Stimulated activated CD4-positive, alpha-beta T cell treated with anti-CD3 and anti-CD28 coated beads, Interleukin-12 subunit alpha, Interleukin-12 subunit beta, amount 100 ng/mL, for 4 hours (primary cell): Measurements from ENCODE around the gene SOX18.
"Not testable (repeated sequence)": the region's sequence is repeated elsewhere in the genome, so short reads cannot be mapped to it uniquely, and the experiment has no call there.

Experiments used
- DNase-seq: peaks from one replicate; pipeline ENCODE4 v3.0.0-alpha.2; 2020

SOX18 gene

DNA sequence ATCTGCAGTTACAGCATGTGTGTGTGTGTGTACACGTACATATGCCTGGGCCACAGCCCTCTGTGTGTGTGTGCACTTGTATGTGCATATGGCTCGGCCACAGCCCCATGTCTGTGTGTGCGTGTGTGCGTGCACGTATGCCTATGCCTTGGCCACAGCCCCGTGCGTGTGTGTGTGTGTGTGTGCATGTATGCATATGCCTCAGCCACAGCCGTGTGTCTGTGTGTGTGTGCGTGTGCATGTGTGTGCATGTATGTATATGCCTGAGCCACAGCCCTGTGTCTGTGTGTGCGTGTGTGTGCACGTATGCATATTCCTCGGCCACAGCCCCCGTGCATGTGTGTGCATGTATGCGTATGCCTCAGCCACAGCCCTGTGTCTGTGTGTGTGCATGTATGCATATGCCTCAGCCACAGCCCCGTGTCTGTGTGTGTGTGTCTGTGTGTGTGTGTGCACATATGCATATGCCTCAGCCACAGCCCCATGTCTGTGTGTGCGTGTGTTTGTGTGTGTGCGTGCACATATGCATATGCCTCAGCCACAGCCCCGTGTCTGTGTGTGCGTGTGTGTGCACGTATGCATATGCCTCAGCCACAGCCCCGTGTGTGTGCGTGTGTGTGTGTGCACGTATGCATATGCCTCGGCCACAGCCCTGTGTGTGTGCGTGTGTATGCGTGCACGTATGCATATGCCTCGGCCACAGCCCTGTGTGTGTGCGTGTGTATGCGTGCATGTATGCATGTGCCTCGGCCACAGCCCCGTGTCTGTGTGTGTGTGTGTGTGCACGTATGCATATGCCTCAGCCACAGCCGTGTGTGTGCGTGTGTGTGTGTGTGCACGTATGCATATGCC, 28.1 kb downstream of the SOX18 start:
- no peak for DNase-seq

DNA sequence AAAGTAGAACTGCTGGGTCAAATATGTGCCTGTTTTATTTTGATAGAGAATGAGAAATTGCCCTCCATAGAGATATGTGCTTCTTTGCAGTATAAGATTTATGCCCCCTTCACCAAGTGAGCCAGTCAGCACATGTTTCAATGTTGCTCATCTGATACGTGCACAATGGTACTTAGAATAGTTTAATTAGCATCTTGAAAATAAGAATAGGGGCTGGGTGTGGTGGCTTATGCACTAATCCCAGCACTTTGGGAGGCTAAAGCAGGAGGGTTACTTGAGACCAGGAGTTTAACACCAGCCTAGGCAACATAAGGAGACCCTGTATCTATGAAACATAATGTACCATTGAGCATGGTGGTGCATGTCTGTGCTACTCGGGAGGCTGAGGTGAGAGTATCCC, 33.8 kb downstream of the SOX18 start:
- DNase-seq = no peak

DNA sequence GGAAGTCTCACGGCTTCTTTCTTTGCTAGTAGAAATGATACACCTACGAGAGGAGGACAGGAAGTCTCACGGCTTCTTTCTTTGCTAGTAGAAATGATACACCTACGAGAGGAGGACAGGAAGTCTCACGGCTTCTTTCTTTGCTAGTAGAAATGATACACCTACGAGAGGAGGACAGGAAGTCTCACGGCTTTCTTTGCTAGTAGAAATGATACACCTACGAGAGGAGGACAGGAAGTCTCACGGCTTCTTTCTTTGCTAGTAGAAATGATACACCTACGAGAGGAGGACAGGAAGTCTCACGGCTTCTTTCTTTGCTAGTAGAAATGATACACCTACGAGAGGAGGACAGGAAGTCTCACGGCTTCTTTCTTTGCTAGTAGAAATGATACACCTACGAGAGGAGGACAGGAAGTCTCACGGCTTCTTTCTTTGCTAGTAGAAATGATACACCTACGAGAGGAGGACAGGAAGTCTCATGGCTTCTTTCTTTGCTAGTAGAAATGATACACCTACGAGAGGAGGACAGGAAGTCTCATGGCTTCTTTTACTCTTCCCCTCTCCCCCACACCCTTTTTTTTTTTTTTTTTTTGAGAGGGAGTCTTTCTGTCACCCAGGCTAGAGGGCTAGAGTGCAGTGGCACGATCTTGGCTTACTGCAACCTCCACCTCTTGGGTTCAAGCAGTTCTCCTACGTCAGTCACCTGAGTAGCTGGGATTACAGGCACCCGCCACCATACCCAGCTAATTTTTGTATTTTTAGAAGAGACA, 36.9 kb downstream of the SOX18 start:
- DNase-seq = not testable (repeated sequence)

DNA sequence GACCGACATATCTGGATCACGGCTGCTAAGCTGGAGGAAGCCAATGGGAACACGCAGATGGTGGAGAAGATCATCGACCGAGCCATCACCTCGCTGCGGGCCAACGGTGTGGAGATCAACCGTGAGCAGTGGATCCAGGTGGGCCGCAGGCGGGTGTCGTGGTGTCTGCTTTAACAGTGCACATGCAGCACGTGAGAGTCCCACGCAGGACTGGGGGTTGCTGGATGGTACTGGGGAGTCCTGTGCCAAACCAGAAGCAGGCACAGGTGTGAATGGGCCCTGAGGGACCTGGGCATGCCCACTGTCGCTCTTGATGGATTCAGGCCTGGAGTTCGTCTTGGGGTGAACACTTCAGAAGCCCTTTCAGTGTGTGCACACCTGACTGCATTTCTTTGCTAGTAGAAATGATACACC, 38.1 kb downstream of the SOX18 start:
- no peak for DNase-seq

DNA sequence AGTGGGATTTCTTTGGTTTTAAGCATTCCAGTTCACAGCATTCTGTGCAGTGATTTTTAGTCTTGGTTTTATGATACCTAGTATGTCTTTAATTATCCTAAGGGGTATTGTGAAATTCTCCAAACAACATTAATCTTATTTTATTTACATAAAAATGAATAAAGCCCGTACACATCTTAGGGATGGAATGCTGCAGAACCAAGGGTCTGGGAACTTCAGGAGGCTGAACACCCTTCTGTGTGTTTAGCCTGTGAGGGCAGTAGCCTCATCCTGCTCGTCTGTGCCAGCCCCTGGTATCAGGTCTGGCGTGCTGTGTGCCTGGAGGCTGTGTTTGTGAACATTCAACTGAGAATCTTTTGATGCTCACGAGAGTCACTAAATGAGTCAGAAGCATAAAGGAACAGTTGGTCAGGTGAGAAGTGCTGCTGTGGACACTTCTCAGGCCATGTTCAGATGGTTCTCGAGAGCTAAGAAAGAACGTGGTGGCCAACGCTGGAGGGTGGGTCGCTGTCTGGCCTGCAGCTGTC, 38.7 kb downstream of the SOX18 start:
- no peak for DNase-seq

DNA sequence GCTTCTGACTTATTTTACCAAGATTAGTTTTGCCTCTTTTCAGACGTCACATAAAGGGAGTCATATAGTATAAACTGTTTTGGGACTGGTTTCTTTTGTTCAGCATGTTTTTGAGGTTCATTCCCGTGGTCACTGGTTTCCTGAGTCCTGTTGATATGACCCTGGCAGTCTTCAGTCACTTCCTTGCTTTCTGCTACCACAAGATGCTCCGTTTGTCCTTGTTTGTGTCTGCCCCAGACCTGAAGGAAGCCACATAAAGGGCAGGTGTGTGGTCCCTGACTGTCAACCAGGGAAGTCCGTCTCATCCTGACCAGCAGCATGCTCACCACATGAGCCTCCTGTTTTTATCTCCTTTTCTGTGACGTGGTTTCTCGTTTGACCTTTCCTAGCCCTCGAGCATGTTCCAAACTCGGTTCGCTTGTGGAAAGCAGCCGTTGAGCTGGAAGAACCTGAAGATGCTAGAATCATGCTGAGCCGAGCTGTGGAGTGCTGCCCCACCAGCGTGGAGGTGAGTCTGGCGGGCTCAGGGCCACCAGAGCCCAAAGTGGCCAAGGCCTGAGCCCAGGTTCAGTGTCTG, 39.5 kb downstream of the SOX18 start:
- DNase-seq = no peak

DNA sequence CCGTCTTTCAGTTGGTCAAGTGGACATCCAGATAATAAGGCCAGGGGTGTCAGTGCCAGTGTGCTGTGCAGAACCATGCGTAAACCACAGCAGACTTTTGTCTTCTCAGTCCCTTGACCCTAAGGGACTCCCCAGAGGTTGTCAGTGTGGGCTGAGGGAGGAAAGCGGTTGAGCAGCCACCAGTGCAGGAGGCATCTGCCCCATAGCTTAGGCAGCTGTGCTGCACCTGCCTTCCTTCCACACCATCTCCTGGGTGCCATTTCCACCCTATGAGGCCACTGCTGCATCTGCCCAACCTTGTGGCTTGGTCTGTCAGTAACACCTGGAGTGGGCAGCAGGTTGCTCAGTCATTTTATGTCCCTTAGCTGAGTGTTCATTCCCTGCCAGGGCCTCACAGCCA, 42.5 kb downstream of the SOX18 start:
- DNase-seq = no peak

DNA sequence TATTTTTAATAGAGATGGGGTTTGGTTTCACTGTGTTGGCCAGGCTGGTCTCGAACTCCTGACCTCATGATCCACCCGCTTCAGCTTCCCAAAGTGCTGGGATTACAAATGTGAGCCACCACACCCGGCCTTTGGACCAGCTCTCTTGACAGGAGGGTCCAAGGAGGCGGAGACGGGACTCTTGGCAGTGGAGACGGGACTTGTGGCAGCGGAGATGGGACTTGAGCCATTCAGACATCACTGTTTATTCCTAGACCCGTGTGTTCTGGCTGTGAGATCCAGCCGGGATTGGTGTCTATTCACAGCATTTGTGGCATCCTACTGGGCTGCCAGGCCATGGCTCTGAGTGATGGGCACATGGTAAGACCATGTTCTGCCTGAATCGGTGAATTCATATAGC, 42.9 kb downstream of the SOX18 start:
- DNase-seq = no peak

DNA sequence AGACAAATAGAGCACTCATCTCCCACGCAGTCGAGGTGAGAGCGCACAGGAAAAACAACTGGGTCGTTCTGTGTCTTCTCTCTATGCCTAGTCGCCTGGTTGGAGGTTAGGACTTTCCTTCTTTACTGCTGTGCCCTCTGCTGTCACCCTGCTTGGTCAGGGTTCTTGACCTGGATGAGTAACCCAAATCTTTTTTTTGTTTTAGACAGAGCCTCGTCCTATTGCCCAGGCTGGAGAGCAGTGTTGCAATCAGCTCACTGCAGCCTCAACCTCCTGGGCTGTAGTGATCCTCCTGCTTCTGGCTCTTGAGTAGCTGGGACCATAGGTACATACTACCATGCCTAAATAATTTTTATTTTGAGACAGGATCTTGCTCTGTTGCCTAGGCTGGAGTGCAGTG, 44.0 kb downstream of the SOX18 start:
- no peak for DNase-seq

DNA sequence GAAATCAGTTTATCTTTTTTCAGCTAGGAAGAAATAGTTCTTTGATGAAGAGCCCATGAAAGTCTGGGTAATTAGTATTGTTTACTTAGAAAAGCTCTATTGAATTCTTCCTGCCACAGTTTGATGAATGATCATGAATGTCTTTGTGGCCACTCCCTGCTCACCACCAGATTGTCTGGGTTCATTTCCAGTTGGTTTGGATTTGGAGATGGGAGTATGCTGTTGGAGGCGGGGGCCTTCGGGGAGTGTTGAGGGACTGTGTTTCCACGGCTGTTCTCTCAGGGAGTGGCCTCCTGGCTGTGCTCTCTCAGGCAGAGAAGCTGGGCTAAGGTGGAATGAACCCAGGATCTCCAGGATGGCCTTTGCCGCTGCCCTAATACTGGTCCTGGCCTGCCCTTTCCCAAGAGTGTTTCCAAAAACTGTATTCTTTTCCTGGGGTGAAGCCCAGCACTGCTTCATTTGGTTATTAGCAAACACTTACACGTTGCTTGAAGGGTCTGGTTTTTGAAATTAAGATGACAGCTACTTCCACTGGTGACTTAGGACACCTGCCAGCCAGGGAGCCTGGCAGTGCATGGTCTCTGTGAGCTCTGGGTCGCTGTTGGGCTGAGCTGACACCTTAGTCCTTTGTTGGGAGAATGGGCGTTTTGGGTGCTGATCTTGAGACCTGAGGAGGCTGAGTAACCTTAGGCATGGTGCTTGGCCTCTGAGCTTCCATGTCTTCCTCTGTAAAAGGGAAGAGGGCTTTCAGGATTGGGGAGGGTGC, 45.3 kb downstream of the SOX18 start:
- no peak for DNase-seq

DNA sequence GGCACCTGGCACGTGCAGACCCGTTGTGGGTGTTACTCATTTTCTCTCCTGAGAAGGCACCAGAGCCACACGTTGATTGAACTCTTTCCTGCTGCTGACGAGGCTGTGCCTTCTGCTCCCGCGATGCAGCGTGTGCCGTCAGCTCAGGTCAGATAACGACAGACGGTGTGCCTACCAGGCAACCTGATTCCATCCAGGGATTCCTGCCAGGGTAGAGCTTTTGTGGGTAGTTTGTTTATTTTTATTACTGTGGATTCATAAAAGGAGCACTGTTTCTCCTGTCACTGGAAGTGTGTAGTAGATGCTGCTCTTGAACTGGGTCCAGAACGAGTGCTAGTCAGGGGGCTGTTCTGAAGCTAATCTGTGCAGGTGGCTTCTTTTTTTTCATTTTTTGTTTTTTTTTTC, 47.8 kb downstream of the SOX18 start:
- DNase-seq = no peak

DNA sequence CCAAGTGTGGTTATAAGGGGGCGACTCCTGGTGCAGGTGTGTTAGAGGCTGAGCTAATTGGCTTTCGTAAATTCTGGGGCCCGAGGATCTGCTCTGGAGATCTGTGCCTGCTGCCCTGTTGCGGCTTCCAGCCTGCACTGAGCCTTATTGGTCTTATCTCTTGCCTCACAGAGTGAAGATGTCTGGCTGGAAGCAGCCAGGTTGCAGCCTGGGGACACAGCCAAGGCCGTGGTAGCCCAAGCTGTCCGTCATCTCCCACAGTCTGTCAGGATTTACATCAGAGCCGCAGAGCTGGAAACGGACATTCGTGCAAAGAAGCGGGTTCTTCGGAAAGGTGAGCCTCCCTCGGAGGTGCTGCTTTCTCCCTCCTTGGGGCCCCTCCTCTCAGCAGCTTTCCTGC, 48.5 kb downstream of the SOX18 start:
- no peak for DNase-seq
